ENCODE results near the gene TRMT10B.

GRCh38 chr9:37707748-37708147 lies 45.9 kb upstream of the TRMT10B start:
- TF ChIP-seq CTCF (conservative IDR thresholded peaks at IDR 0.05) (no peak), EZH2 (IDR thresholded peaks at IDR 0.05; ENCODE audit: low read depth) (no peak)
